Testis (tissue), 2 donors: ENCODE measurements around the gene TVP23A.

ENCODE experiments used
- POLR2A ChIP-seq: fragments of 450-650 bp; IDR thresholded peaks from one replicate; pipeline ENCODE4 v1.6.1; 2017; ENCODE audit warnings: antibody characterized with exemption, mild to moderate bottlenecking, moderate library complexity
- TF ChIP-seq, protein P1 (sequence below), 3 experiments: fragments of 450-650 bp in 2 of 3; fragments of 200-600 bp in 1 of 3; sonication (generic) in 1 of 3; IDR thresholded peaks; one replicate each; pipeline ENCODE4 v1.5.1; 2016 to 2019; ENCODE audit warnings: antibody characterized with exemption in 3 of 3, mild to moderate bottlenecking in 2 of 3, moderate library complexity in 1 of 3

- TF ChIP-seq, protein P1, sequence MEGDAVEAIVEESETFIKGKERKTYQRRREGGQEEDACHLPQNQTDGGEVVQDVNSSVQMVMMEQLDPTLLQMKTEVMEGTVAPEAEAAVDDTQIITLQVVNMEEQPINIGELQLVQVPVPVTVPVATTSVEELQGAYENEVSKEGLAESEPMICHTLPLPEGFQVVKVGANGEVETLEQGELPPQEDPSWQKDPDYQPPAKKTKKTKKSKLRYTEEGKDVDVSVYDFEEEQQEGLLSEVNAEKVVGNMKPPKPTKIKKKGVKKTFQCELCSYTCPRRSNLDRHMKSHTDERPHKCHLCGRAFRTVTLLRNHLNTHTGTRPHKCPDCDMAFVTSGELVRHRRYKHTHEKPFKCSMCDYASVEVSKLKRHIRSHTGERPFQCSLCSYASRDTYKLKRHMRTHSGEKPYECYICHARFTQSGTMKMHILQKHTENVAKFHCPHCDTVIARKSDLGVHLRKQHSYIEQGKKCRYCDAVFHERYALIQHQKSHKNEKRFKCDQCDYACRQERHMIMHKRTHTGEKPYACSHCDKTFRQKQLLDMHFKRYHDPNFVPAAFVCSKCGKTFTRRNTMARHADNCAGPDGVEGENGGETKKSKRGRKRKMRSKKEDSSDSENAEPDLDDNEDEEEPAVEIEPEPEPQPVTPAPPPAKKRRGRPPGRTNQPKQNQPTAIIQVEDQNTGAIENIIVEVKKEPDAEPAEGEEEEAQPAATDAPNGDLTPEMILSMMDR (IDR thresholded peaks at IDR 0.05): no peak
- no peak for TF ChIP-seq POLR2A
Measured at GRCh38 chr16:10817514-10817913, 1.1 kb downstream of the TVP23A start.
